Glomerular visceral epithelial cell (primary cell): ENCODE data around the gene SCG3.

Experiments
- DNase-seq: peaks from one replicate; pipeline ENCODE4 v3.0.0-alpha.2; 2016; ENCODE audit errors: extremely low spot score

SCG3 gene

DNA sequence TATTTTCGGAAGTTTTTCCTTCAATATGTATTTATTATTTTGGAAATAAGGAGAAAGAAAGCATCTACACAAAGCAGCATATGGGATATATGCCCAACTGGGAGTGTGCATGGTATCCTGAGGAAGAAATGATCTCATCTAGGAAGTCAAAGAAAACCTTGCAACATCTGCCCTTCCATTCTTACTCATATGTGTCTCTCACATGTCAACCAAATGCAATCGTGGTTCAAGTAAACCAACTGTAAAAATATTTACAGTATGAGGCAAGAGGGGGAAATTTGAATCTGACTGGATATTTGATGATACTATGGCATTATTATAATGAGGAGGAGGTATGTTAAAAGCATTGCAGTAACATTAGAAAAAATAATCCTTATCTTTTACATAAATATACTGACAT lies 3.2 kb upstream of the SCG3 start:
- DNase-seq, result no peak

DNA sequence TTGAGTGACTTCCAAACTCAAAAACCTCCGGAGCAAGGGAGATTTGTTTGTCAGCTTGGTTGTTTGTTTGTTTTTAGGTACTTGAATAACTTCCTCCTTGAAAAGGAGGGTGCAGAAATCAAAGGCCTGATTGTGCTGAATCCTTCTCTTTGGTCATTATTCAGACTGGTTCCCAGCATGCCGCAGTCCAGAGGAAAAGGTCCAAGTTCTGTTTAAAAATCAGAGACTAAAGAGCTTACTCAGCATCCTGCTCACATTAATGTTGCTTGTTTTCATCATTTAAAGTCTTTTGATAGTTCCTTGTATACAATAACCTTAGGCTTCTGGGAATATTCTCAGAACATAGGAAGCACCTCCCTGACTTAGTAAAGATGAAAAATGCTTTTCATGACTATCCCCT lies 982 bp upstream of the SCG3 start:
- no peak for DNase-seq

DNA sequence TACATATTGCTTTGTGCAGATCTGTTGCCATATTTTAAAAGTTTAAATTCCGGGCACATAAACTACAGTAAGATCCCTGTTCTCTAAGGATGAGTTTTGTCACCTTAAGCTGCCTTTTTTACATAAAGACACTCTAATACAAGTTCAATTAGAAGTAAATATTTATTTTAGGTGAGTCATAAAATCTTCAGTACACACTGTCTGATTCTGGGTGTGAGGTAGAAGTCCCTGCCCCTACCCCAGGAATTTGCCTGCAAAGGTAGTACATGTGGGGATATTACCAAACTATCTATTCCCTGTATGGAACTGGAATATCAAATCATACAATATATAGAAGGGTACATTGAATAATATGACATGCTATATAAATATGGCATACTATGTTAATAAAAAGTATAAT lies 6.3 kb downstream of the SCG3 start:
- no peak for DNase-seq

DNA sequence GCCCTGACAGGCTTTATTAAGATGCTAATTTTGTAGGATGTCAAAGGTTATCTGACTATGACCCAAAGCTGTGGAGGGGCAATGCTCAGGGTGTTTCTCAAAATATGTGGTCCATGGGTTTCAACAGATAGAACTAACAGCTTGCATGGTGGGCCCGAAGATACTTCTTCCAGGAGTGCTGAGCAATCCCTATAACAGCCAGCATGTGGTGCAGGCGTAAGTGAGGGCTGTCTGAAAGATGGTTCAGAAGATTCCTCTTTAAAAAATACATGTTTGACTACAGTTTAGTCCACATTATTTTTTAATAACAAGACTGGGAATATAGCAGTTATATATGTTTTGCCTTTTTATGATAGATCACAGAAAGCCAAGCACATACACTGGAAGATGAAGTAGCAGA lies 7.6 kb downstream of the SCG3 start:
- DNase-seq, result no peak

DNA sequence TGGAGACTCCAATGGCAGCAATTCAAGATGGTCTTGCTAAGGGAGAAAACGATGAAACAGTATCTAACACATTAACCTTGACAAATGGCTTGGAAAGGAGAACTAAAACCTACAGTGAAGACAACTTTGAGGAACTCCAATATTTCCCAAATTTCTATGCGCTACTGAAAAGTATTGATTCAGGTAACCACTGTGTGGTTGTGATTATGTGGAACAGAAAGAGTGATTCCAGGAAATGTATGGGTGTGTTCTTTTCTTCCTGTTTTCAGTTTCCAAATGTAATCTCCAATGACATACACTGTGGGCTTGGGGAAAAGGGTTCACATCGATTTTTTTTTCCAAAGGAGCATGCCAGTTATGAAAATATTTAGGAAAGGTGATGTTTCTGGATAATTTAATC lies 10.9 kb downstream of the SCG3 start:
- DNase-seq, result no peak

DNA sequence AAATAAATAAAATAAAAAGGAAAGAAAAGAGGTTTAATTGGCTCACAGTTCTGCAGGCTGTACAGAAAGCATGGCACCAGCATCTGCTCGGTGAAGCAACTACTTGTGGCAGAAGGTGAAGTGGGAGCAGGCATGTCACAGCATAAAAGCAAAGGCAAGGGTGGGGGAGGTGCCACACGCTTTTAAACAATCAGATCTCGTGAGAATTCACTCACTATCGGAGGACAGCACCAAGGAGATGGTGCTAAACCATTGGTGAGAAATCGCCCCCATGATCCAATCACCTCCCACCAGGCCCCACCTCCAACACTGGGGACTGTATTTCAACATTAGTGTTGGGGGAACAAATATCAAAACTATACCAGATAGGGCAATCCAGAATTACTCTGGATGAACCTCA lies 15.3 kb downstream of the SCG3 start:
- DNase-seq, result no peak

DNA sequence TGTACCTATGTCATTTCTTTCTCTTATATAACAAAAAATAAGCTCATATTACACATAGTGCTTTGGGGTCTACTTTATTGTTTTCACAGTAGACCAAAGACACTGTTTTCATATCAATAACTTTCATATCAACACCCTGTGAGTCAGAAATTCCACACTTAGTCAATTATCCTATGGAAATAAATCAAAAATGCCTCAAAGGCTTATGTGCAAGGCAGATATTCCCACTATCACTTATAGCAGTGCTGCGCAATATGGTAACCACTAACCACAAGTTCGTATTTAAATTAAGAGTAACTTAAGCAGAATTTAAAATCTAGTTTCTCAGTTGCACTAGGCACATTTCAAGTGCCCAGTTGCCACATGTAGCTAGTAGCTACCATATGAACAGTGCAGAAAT lies 15.9 kb downstream of the SCG3 start:
- no peak for DNase-seq

DNA sequence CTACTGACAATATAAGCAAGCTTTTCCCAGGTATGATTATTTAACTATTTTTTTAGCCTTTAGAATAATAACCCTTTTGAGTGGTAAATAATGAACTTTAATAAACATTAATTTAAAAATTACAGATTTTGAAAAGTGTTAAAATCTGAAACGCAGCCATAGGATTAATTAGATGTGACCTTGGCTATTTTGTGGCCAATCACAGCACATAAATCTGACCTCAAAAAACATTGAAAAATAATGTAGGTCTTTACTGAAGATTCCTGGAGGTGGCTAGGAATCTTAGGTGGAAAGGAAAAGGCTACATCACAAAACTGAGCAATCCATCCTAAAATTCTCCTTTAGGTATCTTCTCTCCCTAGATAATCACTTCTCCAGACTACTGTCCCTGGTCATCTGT lies 18.1 kb downstream of the SCG3 start:
- no peak for DNase-seq

DNA sequence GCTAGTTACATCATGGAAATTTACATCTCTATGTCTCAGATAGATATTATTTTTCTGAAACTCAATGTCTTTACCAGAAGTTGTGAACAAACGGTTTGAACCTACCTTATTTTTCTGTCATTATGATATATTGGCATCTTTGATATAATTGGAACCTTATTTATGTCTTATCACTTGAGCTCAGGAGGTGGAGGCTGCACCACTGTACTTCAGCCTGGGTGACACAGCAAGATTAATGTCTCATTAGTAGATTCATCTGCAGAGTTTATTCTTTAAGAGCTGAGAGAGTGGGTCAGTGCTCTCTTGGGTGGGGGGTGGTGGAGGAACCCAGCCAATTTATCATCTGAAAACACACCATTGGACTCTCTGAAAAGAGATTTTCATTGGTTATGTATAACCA lies 21.4 kb downstream of the SCG3 start:
- no peak for DNase-seq

DNA sequence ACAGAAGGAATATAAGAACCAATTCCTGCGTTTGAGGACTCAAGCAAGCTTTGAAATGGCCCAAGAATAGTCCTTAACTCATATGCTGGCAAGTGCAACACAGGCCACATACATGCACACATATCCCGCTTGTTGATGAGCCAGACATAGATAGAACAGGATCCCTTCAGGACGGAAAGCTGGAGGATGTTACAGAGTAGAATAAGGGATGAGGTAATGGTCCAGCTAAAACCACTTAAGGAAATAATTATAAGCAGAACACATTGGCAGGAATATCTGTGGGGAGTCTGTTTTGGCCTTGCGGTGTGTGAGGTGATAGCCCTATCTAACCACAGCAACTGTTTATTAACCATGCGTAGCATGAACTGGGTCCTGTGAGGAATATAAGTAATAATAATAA lies 25.0 kb downstream of the SCG3 start:
- DNase-seq, result peak; percentile 63

DNA sequence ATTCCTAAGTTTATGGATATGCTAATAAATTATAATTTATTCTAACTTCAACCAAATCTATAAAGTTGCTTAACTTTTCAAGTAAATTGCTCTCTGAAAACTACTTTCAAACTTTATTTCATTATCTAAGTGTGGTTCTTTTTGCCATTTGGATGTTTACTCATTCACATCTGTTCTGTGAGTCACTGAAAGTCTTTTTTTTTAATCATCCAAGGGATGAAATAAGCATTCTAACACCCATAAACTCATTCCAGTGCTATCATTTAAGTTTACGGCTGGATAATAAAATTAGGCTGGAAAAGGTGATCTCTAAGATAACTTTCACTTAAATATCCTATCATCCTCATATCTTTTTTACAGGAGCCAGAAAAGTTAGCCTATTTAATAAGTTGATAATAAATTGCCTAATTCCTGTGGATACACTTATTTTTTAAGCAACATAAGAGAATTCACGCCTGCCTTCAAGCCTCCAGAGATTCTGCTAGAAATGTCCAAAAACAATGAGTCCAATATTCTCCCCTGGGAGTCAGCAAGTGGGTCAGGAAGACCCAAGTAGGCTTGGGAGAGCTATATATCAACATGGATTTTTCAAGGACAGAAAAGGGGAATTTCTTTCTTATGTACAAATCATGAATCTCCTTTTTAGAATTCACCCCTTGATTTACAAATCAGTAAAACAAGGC lies 25.8 kb downstream of the SCG3 start:
- DNase-seq, result no peak

DNA sequence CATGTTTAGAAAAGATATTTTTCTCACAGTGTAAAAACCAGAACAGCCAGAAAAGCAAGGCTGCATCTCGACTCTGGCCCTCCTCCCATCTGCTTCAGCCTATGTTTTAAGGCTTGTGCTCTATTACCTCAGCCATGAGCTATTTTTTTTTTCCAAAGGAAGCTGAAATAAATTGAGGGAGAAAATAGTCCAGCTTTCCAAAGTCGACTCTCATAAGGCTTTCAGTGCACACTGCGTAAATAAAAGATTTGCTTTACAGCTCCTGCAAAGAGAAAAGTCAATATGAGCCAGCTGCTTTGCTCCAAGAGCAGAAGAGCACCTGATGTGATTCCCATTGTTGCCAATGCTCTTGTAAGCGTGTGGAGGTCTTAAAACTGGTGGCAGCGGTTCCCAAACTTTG lies 26.7 kb downstream of the SCG3 start:
- no peak for DNase-seq

DNA sequence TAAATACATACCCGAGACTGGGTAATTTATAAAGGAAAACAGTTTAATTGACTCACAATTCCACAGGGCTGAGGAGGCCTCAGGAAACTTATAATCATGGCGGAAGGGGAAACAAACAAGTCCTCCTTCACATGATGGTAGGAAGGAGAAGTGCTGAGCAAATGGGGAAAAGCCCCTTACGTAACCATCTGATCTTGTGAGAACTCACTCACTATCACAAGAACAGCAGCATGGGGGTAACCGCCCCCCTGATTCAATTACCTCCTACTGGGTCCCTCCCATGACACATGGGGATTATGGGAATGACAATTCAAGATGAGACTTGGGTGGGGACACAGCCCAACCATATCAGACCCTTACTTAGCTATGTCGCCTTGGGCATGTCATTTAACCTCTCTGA lies 27.7 kb downstream of the SCG3 start:
- no peak for DNase-seq

DNA sequence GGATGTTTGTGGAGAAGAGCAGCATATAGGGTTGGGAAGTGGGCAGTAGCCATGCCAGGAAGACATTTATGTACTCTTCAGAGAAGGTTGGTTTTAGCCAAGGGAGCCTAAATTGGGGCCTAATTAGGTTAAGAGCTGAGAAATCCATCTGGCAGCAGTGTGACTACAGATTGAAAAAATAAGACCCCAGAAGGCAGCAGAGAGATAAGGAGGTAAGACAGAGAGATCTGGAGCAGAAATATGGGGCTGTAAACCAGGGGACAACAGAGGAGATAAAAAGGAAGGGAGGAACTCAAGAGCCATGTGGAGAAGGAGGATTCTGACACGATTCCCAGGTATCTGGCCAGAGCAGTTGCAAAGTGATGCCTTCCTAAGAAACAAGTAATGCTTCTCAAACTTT lies 32.9 kb downstream of the SCG3 start:
- no peak for DNase-seq

DNA sequence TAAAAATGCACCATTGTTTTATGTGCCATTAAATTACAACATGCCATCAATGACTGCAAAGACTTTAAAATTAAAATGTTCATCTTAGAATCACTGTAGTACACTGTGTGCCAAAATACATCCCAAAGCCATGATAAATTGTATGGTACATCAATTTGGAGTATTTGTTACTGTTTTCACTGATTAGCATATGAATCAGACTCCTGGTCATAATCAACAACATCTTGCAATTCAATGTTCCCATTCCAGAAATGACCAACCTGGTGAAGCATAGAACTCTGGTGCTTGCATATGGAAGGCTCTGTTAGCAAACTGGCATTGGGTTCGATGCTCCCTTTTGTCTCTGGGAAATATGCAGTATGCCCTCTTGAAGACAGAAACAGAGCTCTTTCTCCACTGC lies 33.6 kb downstream of the SCG3 start:
- no peak for DNase-seq

DNA sequence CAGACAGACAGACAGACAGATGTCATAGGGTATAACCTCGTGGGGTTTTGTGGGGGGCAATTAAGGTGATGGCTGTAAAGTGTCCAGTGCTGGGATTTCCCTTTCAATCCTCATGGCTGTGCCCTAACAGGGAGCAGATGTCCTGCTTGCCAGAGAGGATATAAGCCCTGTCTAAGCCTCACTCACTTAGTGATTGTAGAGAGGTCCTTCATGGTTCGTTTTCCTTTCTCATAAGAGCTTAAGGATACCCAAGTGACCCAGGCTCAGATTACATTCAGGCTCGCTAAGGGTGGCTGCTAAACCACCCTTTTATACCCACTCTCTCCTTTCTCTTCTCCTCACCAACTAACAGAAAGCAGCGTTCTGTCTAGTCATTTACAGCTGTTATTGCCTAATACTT lies 36.9 kb downstream of the SCG3 start:
- no peak for DNase-seq

DNA sequence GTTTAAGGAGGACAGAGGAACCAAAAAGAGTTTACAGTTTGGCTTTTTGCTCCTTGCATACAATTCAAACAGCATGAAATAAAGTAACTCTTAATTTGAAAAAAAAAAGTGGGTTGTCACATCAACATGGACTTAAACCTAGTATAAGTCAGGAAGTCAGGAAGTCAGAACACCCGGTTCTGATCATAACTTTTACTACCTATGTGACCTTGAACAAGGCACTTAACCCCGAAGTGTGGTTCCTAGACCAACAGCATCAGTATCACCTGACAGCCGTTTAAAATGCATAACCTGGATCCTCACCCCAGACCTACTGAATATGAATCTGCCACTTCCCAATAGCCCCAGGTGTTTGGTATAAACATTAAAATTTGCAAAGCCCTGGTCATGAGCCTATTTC lies 37.4 kb downstream of the SCG3 start:
- DNase-seq, result no peak

DNA sequence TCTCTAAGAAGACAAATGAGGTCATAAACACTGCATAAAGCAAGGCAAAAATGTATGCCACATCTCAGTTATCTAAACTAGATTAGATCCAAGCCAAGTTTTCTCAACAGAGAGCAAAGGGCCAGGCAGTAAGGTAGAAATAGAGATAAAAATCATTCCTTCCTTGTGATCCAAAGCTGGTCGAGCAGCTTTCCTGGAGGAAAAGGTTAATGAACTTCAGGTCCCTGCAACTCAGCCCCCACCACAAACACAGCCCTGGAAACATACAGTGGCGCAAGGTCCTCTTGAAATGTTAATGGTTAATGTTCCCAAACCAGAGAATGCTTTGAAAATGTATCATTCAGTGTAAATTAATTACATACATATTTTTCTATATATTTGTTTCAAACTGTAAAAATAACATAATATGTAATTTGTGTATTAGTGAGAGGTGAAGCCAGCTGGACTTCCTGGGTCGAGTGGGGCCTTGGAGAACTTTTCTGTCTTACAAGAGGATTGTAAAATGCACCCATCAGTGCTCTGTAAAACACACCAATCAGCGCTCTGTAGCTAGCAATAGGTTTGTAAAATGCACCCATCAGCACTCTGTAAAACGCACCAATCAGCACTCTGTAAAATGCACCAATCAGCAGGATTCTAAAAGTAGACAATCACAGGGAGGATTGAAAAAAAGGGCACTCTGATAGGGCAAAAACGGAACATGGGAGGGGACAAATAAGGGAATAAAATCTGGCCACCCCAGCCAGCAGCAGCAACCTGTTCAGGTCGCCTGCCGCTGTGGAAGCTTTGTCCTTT lies 39.1 kb downstream of the SCG3 start:
- DNase-seq, result no peak

DNA sequence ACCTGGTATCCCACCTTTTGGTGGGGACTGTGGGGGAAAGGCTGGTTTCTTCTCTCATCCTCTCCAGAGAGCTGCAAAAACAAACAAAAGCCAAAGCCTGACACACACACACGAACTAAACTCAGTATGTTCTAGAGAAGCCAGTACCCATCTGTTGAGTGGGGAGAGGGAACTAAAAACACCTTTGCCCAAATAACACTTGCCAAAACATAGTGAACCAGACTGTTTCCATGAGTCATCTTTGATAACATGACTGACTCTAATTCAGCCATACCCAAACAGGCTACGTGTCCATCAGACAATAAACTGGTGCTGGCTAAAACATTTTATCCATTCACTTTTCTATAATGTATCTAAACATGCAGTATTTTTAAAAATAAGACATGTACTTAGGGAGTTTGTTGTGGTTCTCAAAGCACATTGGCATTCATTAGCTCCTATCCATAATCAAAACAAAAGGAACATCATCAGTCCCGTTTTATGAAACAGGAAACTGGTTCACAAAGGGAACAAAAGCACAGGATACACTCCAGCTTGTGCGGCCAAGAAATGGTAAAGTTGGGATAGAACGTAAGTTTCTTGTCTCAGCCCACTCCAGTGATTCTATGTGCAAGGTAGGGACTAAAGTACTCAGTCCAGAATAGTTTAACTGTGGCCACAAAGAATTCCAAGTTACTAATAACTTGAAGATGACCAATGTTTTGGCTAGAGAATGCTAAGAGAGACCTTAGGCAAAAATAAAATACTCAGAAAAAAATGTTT lies 40.1 kb downstream of the SCG3 start:
- DNase-seq, result no peak

DNA sequence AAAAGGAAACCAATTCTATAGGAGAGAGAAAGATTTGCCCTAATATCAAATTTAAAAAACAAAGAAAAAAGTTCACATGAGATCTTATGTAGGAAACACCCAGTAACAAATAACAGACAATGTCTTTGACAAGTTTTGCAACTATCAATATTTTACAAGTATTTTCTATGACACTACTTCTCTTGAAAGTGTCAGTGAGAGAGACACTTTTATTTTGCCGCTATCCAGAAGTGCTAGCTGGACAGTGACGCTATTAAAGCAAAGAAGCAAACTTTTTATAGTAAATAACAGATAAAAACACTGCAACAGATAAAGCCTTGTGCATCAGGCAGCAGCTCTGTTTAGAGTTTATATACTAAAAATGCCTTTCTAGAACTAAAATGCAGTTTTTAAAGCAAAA lies 42.9 kb downstream of the SCG3 start:
- no peak for DNase-seq

DNA sequence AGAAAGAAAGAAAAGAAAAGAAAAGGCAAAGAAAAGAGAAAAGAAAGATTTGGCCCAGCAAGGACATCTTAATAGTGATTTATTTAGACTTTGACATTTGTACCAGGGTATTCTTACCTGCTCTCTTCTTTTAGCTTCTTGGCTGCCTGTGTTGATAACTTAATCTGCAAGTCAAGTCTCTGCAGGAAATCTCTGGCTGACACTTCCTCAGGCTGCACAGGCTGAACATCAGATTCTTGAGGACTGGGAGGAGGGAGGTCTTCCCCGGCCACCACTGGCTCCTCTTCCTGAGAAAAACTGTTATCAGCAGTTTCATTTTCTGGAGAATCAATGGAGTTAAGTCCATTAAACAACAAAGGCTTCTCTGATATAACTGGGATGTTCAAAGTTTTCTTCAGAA lies 43.4 kb downstream of the SCG3 start:
- DNase-seq, result no peak

DNA sequence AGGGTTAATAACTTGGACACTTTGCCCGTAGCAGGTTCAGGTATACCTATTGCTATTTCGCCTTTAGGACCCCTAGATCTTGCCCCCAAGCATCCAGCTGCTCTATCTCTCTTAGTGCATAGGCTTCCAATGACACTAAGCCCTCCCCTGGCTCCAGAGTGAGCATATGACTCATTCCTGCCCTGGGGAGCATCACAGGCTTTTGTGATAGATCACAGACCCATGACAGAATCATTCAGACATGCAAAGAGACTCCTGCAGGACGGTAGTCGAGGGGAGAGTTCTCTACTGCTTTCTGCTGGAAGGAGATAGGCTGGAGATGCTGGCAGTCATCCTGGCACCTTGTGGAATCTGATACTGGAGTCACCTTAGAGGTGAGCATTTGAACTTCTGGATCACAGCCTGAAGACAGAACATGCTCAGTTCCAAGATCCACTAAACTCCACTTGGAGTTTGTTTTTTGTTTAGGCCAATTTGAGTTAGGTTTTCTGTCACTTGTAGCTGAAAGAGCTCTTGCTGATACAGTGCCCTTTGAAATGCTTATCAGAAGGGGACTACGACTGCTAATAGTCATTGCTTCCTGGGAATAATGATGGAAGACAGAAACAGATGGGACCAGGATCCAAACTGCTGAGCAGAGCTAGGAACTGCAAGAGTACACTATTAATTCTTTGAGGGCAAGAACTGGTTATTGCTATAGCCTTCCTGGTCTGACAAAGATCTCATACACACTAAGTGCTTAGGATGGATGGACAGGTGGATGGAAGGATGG lies 45.2 kb downstream of the SCG3 start:
- DNase-seq, result peak; percentile 83
